Measurements from ENCODE around the gene SPACA4.

DNA sequence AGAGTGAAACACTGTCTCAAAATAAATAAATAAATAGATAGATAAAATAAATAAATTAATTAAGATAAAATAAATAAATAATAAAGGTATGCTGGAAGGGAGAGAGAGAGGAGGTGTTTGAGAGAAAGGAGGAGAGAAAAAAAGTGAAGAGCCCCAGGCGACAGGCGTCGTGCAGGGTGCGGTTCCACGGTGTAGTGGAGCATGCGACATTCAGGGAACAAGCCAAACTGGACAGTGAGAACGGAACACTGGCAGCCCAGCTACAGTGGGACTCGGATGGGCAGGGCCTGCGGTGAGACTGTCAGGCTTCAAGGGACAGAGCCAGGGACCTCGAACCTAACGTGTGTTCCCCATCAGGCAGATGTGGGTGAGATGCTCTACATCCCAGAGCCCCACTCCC lies 45.1 kb upstream of the SPACA4 start:
- TF ChIP-seq BHLHE40 (IDR thresholded peaks at IDR 0.05; ENCODE audit: low read depth, low read length): no peak
- TF ChIP-seq, protein P1, sequence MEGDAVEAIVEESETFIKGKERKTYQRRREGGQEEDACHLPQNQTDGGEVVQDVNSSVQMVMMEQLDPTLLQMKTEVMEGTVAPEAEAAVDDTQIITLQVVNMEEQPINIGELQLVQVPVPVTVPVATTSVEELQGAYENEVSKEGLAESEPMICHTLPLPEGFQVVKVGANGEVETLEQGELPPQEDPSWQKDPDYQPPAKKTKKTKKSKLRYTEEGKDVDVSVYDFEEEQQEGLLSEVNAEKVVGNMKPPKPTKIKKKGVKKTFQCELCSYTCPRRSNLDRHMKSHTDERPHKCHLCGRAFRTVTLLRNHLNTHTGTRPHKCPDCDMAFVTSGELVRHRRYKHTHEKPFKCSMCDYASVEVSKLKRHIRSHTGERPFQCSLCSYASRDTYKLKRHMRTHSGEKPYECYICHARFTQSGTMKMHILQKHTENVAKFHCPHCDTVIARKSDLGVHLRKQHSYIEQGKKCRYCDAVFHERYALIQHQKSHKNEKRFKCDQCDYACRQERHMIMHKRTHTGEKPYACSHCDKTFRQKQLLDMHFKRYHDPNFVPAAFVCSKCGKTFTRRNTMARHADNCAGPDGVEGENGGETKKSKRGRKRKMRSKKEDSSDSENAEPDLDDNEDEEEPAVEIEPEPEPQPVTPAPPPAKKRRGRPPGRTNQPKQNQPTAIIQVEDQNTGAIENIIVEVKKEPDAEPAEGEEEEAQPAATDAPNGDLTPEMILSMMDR (conservative IDR thresholded peaks at IDR 0.05; ENCODE audit: low read depth, low read length): no peak
- TF ChIP-seq POLR2A (IDR thresholded peaks at IDR 0.05; ENCODE audit: low read depth, low read length): no peak
- no peak for TF ChIP-seq RFX5 (IDR thresholded peaks at IDR 0.05; ENCODE audit: low read depth, low read length)
- TF ChIP-seq CEBPB (IDR thresholded peaks at IDR 0.05; ENCODE audit: low read depth, low read length): no peak
